HEK293T (cell line): Measurements from ENCODE around the gene XRN2.

Experiments
- CTCF ChIA-PET: fragments of 350-600 bp; formaldehyde crosslinking; extraction: SDS; loops from one replicate; lab custom pipeline; 2021; ENCODE audit warnings: antibody characterized with exemption, inconsistent platforms; lab: Yijun Ruan, JAX
- POLR2A ChIA-PET: fragments of 350-600 bp; formaldehyde crosslinking; extraction: SDS; loops from one replicate; lab custom pipeline; 2020; ENCODE audit warnings: antibody characterized with exemption, inconsistent platforms; lab: Yijun Ruan, JAX
- DNase-seq: peaks from one replicate; pipeline ENCODE4 v3.0.0; 2012; ENCODE audit warnings: mixed read lengths; ENCODE audit errors: extremely low spot score
- ELF4 ChIP-seq: fragments of 450-650 bp; IDR thresholded peaks from 2 replicates; pipeline ENCODE4 v1.6.1; 2017; ENCODE audit warnings: antibody characterized with exemption
- FOXA1 ChIP-seq: fragments of 450-650 bp; IDR thresholded peaks from 2 replicates; pipeline ENCODE4 v1.6.1; 2016; ENCODE audit warnings: mild to moderate bottlenecking
- FOXK2 ChIP-seq: fragments of 450-650 bp; IDR thresholded peaks from 2 replicates; pipeline ENCODE4 v1.6.1; 2016; ENCODE audit warnings: mild to moderate bottlenecking
- FOXM1 ChIP-seq: fragments of 450-650 bp; IDR thresholded peaks from 2 replicates; pipeline ENCODE4 v1.6.1; 2017; ENCODE audit warnings: mild to moderate bottlenecking, borderline replicate concordance
- HDGF ChIP-seq: fragments of 450-650 bp; IDR thresholded peaks from 2 replicates; pipeline ENCODE4 v1.6.1; 2017; ENCODE audit warnings: antibody characterized with exemption, borderline replicate concordance
- L3MBTL2 ChIP-seq: fragments of 450-650 bp; conservative IDR thresholded peaks from 2 replicates; pipeline ENCODE4 v1.6.1; 2016; ENCODE audit warnings: mild to moderate bottlenecking
- LEF1 ChIP-seq: fragments of 450-650 bp; IDR thresholded peaks from 2 replicates; pipeline ENCODE4 v1.6.1; 2017; ENCODE audit warnings: mild to moderate bottlenecking, borderline replicate concordance
- NFRKB ChIP-seq: fragments of 450-650 bp; IDR thresholded peaks from 2 replicates; pipeline ENCODE4 v1.6.1; 2016; ENCODE audit warnings: mild to moderate bottlenecking, moderate library complexity
- SP1 ChIP-seq: fragments of 450-650 bp; IDR thresholded peaks from 2 replicates; pipeline ENCODE4 v1.6.1; 2017
- TARDBP ChIP-seq: fragments of 450-650 bp; IDR thresholded peaks from 2 replicates; pipeline ENCODE4 v1.6.1; 2016
- ZNF384 ChIP-seq: fragments of 450-650 bp; IDR thresholded peaks from 2 replicates; pipeline ENCODE4 v1.6.1; 2016
- TF ChIP-seq, protein P1 (sequence below): fragments of 450-650 bp; IDR thresholded peaks from 2 replicates; pipeline ENCODE4 v1.6.1; 2016

XRN2 gene

GRCh38 chr20:21437816-21438215, 134.7 kb downstream of the XRN2 start:
- DNase-seq = no peak
- TF ChIP-seq, protein P1, sequence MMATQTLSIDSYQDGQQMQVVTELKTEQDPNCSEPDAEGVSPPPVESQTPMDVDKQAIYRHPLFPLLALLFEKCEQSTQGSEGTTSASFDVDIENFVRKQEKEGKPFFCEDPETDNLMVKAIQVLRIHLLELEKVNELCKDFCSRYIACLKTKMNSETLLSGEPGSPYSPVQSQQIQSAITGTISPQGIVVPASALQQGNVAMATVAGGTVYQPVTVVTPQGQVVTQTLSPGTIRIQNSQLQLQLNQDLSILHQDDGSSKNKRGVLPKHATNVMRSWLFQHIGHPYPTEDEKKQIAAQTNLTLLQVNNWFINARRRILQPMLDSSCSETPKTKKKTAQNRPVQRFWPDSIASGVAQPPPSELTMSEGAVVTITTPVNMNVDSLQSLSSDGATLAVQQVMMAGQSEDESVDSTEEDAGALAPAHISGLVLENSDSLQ = no peak
- no peak for TF ChIP-seq FOXM1
- no peak for TF ChIP-seq FOXA1
- TF ChIP-seq TARDBP = no peak
- no peak for TF ChIP-seq ELF4
- TF ChIP-seq NFRKB = no peak
- TF ChIP-seq HDGF = no peak
- TF ChIP-seq L3MBTL2 = no peak
- no peak for TF ChIP-seq LEF1
- no peak for TF ChIP-seq ZNF384
- TF ChIP-seq SP1 = no peak
- TF ChIP-seq FOXK2 = no peak
- ChIA-PET CTCF (no interaction called here), POLR2A (no interaction called here)
